GM12891 (cell line): ENCODE results near the gene CHST8.

Experiments used
- PAX5 ChIP-seq: IDR thresholded peaks from 2 replicates; pipeline ENCODE4 v1.6.1; 2011; ENCODE audit warnings: low read length, moderate library complexity, mild to moderate bottlenecking; ENCODE audit not compliant: insufficient read depth, severe bottlenecking
- POLR2A ChIP-seq: IDR thresholded peaks from 2 replicates; pipeline ENCODE4 v1.6.1; 2011; ENCODE audit warnings: low read depth, low read length, control low read depth
- POLR2AphosphoS5 ChIP-seq: IDR thresholded peaks from 2 replicates; pipeline ENCODE4 v1.6.1; 2011; ENCODE audit warnings: low read depth, low read length, control low read depth
- SPI1 ChIP-seq: IDR thresholded peaks from 2 replicates; pipeline ENCODE4 v1.6.1; 2011; ENCODE audit warnings: low read depth, low read length, control low read depth
- TAF1 ChIP-seq: IDR thresholded peaks from 2 replicates; pipeline ENCODE4 v1.6.1; 2011; ENCODE audit warnings: low read depth, low read length, control low read depth

- TF ChIP-seq POLR2AphosphoS5 (no peak), POLR2A (no peak), TAF1 (no peak), SPI1 (no peak), PAX5 (no peak)
Observed at GRCh38 chr19:33646306-33646705, 24.6 kb downstream of the CHST8 start.
